ENCODE results near the gene PLXNA2.

PLXNA2 gene

GRCh38 chr1:207988326-207989165, 255.6 kb downstream of the PLXNA2 start:
- DNase-seq: no peak

- DNase-seq: no peak
Measured at GRCh38 chr1:207987164-207987563, 257.0 kb downstream of the PLXNA2 start.

GRCh38 chr1:207985996-207986395, 258.2 kb downstream of the PLXNA2 start:
- DNase-seq: no peak

DNA sequence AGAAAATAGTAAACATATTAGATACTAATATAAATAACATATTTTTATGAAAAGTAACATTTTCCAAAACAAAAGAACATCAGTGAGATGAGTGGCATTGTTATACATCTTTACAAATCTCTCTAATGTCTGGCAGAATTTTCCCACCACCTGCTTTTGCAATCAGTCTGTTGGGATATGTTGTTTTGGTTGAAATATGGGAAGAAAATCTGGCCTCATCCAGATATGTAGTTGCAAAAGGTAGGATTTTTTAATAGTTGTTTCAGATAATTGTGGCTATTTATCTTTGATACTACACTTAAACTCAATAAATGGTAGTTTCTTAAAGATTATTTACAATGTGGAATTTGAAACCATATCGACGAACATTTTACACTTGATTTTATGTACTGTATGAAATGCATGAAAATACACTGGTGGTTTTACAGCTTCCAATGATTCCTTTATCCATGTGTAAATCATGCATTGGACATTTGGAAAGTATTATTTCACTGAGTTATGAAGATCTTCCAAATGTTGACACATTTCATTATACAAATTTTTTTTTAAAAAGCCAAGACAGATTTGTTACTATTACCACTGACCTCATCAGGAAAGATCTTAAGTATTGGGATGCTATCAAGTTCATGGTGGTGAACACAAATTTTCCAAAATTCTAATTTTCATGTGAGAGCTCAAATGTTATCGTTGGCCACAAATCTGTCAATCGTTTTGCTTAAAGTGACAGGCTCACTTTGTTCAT, 259.2 kb downstream of the PLXNA2 start:
- DNase-seq: no peak

- DNase-seq: no peak
Measured at GRCh38 chr1:207983044-207983635, 261.0 kb downstream of the PLXNA2 start.

DNA sequence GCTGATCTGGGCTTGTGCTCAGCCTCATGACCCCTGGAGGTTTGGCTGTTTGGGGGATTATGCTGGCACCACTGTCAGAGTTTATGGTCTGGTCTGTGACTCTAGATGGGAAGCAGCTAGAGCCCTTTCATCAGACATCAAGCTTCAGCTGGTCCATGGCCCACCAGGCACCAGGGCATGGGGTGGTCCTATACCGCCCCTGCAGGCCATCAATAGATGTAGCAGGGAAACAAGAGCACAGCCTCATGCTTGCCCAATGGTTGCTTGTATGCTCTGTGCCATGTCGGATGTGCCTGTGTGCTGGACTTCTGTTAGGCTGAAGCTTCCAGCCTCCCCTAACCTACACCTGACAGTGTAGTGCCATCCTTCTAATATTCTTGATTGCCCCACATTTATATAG, 262.2 kb downstream of the PLXNA2 start:
- DNase-seq: no peak

GRCh38 chr1:207978441-207978840, 265.7 kb downstream of the PLXNA2 start:
- DNase-seq: no peak

GRCh38 chr1:207977876-207978275, 266.3 kb downstream of the PLXNA2 start:
- no peak for DNase-seq

- no peak for DNase-seq
Measured at GRCh38 chr1:207973898-207974568, 270.2 kb downstream of the PLXNA2 start.

GRCh38 chr1:207972337-207972736, 271.8 kb downstream of the PLXNA2 start:
- DNase-seq: no peak
